OCI-LY3 (cell line): ENCODE measurements around the gene NPIPA2.
"Not testable (repeated sequence)": the region's sequence is repeated elsewhere in the genome, so short reads cannot be mapped to it uniquely, and the experiment has no call there.

ENCODE experiments used
- EZH2phosphoT487 ChIP-seq: fragments of 200-600 bp; shearing (Covaris generic); IDR thresholded peaks from 2 replicates; pipeline ENCODE4 v1.6.1; 2018; ENCODE audit warnings: antibody characterized with exemption, mixed run types, low read depth
- TF ChIP-seq, protein P1 (sequence below): fragments of 200-600, 300-600 bp; sonication (generic); IDR thresholded peaks from 2 replicates; pipeline ENCODE4 v1.5.1; 2014; ENCODE audit warnings: antibody characterized with exemption, low read length, low read depth

DNA sequence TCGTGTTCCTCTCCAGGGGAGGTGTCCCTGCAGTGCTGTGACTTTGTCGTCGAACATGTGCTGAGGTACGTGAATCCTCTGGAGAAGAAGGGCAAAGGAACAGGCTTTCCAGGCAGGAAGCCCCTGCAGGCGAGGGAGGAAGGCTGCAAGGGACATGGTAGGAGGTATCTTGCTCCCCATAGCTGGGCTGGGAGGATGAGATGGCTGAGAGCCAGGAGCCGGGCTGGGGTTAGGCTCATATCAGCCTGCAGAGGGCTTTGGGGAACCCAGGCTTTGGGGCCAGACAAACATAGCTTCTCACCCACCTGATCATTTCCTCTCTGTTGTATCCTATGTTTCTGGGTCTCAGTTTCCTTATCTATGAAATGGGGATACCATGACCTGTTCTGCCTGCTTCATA lies 34.4 kb downstream of the NPIPA2 start:
- TF ChIP-seq, protein P1, sequence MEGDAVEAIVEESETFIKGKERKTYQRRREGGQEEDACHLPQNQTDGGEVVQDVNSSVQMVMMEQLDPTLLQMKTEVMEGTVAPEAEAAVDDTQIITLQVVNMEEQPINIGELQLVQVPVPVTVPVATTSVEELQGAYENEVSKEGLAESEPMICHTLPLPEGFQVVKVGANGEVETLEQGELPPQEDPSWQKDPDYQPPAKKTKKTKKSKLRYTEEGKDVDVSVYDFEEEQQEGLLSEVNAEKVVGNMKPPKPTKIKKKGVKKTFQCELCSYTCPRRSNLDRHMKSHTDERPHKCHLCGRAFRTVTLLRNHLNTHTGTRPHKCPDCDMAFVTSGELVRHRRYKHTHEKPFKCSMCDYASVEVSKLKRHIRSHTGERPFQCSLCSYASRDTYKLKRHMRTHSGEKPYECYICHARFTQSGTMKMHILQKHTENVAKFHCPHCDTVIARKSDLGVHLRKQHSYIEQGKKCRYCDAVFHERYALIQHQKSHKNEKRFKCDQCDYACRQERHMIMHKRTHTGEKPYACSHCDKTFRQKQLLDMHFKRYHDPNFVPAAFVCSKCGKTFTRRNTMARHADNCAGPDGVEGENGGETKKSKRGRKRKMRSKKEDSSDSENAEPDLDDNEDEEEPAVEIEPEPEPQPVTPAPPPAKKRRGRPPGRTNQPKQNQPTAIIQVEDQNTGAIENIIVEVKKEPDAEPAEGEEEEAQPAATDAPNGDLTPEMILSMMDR = not testable (repeated sequence)
- not testable (repeated sequence) for TF ChIP-seq EZH2phosphoT487
